GM19395 (cell line): ENCODE results near the gene RDX.
A peak's percentile ranks its signal among the peaks of the same experiment; 100 is the strongest.
"Not testable (repeated sequence)": the region's sequence is repeated elsewhere in the genome, so short reads cannot be mapped to it uniquely, and the experiment has no call there.

Experiments
- ATAC-seq: cut with Tn5 transposase; IDR thresholded peaks from one replicate; pipeline ENCODE4 v1.9.1; 2021; ENCODE audit warnings: mild to moderate bottlenecking, moderate library complexity; ENCODE audit not compliant: unreplicated experiment

RDX gene

GRCh38 chr11:110305169-110306018 is 9.0 kb upstream of the RDX start:
- no peak for ATAC-seq

GRCh38 chr11:110303414-110303826 is 7.0 kb upstream of the RDX start:
- no peak for ATAC-seq

- no peak for ATAC-seq
Observed at GRCh38 chr11:110301577-110301976, 5.2 kb upstream of the RDX start.

DNA sequence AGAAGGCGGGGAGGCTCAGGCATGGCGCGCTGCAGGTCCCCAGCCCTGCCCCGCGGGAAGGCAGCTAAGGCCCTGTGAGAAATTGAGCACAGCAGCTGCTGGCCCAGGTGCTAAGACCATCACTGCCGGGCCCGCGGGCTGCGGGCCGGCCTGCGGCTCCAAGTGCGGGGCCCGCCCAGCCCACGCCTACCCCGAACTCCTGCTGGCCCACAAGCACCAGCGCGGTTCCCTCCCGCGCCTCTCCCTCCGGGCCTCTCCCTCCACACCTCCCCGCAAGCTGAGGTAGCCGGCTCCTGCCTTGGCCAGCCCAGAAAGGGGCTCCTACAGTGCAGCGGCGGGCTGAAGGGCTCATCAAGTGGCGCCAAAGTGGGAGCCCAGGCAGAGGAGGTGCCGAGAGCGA is 4.6 kb upstream of the RDX start:
- no peak for ATAC-seq

DNA sequence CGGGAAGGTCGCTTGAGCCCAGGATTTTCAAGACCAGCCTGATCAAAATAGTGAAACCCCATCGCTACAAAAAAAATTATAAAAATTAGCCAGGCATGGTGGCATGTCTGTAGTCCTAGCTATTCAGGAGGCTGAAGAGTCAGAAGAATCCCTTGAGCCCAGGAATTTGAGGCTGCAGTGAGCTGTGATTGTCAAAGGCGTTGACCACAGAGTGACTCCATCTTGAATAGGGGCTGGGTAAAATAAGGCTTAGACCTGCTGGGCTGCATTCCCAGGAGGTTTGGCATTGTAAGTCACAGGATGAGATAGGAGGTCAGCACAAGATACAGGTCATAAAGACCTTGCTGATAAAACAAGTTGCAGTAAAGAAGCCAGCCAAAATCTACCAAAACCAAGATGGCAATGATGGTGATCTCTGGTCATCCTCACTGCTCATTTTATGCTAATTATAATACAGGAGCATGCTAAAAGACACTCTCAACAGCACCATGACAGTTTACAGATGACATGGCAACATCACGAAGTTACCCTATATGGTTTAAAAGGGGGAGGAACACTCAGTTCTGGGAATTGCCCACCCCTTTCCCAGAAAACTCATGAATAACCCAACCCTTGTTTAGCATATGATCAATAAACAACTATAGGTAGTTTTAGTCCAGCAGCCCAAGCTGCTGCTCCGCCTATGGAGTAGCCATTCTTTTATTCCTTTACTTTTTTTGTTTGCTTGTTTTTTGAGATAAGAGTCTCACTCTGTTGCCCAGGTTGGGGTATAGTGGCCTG is 2.8 kb upstream of the RDX start:
- no peak for ATAC-seq

- no peak for ATAC-seq
Observed at GRCh38 chr11:110298301-110298765, 1.9 kb upstream of the RDX start.

- no peak for ATAC-seq
Observed at GRCh38 chr11:110297726-110298300, 1.4 kb upstream of the RDX start.

DNA sequence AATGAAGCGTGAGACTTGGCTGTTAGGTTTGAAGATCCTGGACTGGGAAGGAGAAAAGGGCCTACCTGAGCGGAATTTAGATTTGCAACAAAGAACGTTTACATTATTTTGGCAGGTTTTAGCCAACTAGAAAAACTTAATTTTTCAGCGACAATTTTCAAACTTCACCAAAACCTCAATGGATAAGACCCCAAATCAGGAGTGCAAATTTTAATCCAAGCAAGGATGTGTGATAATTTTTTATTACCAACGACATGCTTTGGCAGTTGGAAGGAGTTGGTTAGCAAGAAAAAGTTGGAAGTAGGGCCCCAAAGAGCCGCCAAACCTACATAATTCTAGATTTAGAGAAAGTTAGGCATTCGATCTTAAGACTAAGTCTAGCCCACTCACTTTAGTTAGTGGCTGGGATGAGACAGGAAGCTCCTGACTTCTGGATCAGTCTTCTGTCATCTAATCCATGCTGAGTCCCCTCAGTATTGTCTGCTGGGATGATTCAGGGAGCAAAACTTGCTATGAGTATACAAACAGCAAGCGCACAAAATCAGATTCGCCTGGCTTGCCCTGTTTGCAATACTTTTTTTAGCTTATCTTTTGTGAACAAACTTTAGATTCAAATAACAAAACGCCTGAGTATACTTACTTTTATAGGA is 787 bp upstream of the RDX start:
- no peak for ATAC-seq

- ATAC-seq, result peak; percentile 72
Observed at GRCh38 chr11:110295531-110296225, 736 bp downstream of the RDX start.

- no peak for ATAC-seq
Observed at GRCh38 chr11:110295086-110295485, 1.3 kb downstream of the RDX start.

GRCh38 chr11:110294509-110294908 is 1.9 kb downstream of the RDX start:
- no peak for ATAC-seq

DNA sequence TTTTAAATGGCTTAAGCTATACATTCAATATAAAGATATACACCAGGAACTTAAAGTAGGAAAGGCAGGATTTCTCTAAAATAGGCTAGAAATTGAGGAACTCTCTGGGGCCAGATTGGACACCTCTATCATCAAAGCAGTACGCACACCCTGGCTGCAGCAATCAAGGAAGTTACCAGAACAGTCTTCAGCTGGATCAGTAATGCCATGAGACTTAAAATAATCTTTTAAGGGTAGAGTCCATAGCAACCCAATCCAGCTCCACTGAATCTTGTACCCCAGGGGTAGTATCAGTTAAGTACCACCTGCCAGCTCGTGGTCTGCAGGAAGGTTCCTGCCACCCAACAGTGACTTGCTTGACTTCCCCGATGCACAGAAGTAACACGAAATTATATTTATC is 3.0 kb downstream of the RDX start:
- no peak for ATAC-seq

DNA sequence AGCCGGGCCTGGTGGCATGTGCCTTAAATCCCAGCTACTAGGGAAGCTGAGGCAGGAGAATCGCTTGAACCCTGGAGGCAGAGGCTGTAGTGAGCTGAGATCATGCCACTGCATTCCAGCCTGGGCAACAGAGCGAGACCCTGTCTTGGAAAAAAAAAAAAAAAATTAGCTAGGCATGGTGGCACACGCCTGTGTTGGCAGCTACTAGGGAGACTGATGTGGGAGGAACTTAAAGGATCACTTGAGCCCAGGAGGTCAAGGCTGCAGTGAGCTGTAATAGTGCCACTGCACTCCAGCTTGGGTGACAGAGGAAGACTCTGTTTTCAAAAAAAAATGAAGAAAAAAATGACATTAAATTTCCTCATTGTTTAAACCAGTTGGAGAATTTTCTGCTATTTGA is 4.3 kb downstream of the RDX start:
- ATAC-seq, result not testable (repeated sequence)

DNA sequence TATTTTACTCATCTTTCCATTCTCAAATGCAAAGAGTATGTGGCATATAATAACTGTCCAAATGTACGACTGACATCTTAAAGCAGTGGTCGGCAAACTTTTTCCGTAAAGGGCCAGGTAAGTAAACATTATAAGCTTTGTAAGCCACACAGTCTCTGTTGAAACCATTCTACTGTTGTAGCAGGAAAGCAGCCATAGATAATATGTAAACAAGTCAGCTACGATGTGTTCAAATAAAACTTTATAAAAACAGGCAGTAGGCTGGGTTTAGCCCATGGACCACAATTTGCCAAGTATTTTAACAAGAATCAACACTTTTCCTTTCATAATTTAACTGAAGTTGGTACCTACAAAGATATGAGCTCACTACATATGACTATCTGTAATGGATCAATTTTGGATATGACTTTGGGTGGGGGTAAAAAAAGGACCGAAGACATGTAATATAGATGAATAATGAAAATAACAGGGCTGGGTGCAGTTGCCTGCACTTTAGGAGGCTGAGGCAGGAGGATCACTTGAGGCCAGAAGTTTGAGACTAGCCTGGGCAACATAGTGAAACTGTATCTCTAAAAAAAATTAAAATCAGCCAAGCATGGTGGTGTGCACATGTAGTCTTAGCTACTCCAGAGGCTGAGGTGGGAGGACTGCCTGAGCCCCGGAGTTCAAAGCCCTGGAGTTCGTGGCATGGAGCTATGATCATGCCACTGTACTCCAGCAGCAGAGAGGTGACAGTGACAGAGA is 5.7 kb downstream of the RDX start:
- no peak for ATAC-seq

- no peak for ATAC-seq
Observed at GRCh38 chr11:110289472-110289871, 6.9 kb downstream of the RDX start.

GRCh38 chr11:110287537-110287936 is 8.9 kb downstream of the RDX start:
- peak; percentile 71 for ATAC-seq

- no peak for ATAC-seq
Observed at GRCh38 chr11:110286298-110287040, 9.9 kb downstream of the RDX start.

- ATAC-seq, result no peak
Observed at GRCh38 chr11:110283862-110284261, 12.6 kb downstream of the RDX start.

GRCh38 chr11:110280595-110280994 is 15.8 kb downstream of the RDX start:
- not testable (repeated sequence) for ATAC-seq
